SKM-1 (cell line): Measurements from ENCODE around the gene CNTNAP5.

Source experiments
- DNase-seq: peaks from one replicate; lab custom pipeline; 2025; ENCODE audit not compliant: unreplicated experiment; lab: John Stamatoyannopoulos, UW

CNTNAP5 gene

GRCh38 chr2:124776332-124776731, 751.2 kb downstream of the CNTNAP5 start:
- DNase-seq: no peak

DNA sequence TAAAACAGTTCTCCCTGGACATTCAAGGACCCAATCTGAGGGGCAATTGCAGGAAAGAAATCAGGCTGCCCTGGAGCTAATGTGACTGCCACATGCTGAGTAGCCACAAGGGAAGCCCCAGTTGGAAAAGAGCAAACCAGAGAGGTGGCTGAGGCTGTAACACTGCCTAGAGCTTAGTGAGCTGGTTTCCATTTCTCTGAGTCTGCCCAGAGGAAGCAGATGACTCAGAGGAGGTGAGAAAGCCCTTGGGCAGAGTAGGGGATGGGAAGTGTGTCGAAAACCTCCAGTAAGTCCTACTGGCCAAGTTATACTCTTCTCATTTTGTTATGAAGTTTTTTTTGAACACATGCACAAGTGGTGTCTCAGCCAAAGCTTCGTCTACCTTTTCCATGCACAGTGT, 753.0 kb downstream of the CNTNAP5 start:
- DNase-seq: no peak

DNA sequence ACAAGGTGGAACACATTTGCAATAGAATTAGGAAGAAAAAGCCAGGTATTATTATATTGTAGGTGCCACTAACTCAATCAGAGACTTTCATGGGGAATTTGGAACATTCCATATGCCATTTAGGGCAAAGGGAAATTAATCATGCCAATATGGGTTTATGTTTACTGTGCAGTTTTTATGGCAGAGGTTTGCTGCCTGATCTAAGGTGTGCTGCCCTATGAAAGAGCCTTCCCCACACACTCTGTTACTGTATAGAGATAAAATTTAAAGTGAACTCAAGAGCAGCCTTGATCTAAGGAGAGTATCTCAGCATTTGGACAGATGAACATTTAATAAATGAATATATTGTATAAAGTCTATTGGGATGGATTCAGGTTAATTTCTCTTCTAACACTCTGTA, 771.6 kb downstream of the CNTNAP5 start:
- DNase-seq: no peak

DNA sequence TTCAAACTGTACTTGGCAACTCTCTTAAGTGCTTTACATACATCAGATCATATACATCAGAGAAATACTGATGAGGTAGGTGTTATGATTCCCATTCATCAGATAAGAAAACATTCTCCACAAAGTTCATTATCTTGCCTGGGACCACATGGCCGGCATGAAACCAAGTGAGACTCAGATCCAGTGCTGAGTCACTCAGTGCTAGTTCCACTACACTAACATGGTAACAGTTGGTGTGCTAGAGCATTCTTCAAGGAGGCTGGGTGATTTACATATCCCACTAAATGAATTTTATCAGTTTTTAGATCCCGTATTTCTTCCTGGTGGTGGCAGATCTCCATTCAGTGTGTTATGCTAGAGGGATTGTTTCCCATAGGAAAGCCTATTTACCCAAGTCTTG, 772.0 kb downstream of the CNTNAP5 start:
- no peak for DNase-seq

DNA sequence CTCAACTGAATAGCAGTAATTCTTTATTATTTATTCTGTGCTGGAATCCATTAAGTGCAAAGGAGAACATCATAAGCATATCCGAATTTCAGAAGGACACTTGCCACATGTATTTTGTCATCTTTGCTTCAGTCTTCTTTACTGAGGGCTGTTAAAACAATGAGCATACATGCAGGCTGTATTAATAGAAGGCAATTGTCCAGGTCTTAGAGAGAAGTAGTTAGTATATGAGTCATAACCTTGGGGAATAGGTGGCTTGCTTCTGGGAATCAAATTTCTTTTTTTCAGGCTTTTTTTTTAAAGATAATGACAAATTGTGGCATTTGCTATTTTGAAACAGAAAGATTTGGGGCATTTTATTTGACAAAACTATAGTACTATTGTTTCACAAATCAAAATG, 773.5 kb downstream of the CNTNAP5 start:
- no peak for DNase-seq

GRCh38 chr2:124804014-124804940, 779.2 kb downstream of the CNTNAP5 start:
- peak; percentile 33 for DNase-seq

DNA sequence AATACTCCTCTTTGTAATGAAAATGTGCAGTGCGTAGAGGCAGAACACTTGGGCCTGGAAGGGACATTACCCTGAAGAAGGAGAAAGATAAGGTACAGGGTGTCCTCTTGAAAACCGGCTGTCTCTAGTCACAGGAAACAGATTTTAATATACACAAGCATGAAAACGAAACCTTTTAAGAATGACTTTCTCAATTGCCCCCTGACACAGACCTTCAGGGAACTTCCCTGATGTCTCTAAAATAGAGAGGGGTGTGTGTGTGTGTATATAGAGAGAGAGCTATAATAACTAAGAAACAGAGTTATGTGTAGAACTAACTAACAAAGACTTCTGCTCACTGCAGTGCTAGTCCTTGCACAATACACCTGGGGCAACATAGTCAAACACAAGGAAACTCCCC, 780.0 kb downstream of the CNTNAP5 start:
- DNase-seq: no peak

- no peak for DNase-seq
Measured at GRCh38 chr2:124810132-124810531, 785.0 kb downstream of the CNTNAP5 start.

- DNase-seq: no peak
Measured at GRCh38 chr2:124814968-124815745, 790.1 kb downstream of the CNTNAP5 start.

DNA sequence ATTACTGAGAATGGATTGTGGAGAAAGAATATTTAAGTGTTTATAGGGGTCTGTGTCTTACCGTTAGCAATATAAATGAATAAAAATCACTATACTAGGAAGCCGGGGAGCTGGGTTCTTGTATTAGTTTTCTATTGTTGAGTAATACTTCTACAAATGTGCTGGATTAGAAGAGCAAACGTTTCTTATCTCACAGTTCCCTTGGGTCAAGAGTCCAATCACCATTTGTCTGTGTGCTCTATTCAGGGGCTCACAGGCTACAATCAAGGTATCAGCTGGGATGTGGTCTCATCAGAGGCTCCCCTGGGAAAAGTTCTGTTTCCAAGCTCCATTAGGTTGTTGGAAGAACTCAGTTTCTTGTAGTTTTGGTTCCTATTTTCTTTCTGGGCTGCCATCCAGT, 790.9 kb downstream of the CNTNAP5 start:
- no peak for DNase-seq

DNA sequence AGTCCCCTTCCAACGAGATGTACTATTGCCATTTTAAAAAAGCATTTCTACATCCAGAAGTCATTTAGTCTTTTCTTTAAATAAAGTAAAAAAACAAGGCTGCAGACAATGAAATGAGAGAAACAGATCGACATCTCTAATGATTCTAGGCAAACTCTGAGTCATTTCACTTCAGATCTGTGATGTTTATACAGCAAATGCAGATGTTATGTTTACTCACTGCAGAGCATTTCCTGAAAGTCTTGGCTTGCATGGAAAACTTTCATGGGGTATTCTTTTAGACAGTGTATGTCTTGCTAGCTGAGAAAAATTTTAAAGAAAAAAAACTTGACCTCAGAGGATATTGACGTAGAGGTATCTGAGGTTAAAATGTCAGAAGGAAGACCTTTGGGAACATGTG, 797.4 kb downstream of the CNTNAP5 start:
- no peak for DNase-seq

- DNase-seq: no peak
Measured at GRCh38 chr2:124824441-124824840, 799.4 kb downstream of the CNTNAP5 start.

DNA sequence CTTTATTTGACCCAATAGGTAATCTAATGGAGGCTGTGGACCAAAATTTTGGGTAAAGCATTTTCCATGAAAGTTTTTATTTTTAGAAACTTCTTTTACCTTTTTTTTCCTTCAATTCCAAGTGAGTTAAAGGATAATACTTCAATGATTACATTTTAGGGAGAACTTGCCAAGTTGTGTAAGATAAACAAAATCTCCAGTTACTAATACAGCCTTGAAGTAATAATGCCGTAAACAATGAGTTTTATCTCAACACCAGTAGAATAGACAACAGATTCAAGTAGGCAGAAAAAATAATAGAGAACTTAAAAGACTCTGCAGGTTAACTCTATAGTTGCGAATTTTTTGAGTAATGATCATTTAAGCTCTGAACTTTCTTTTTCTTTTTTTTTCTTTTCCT, 807.4 kb downstream of the CNTNAP5 start:
- DNase-seq: no peak

GRCh38 chr2:124834331-124834730, 809.2 kb downstream of the CNTNAP5 start:
- no peak for DNase-seq

GRCh38 chr2:124835331-124835730, 810.2 kb downstream of the CNTNAP5 start:
- DNase-seq: no peak

- no peak for DNase-seq
Measured at GRCh38 chr2:124836416-124836815, 811.3 kb downstream of the CNTNAP5 start.

DNA sequence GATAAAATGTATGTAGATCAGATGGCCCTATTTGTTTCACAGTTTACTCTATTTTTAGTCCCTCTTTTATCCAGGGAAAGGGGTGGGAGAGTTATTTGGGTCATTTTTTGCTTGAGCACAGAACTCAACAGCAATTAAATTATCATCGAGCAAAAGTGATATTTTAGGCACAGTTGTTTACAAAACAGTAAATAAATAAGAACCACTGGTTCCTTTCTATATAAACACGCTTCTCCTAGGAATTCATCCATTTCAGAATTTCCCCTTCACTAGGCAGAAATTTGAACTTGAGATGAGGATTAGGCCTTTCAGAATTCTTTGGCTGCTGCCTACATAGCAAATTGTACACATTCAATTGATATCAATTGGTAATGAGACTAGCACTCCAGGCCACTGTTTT, 812.4 kb downstream of the CNTNAP5 start:
- DNase-seq: no peak

GRCh38 chr2:124838406-124838805, 813.3 kb downstream of the CNTNAP5 start:
- DNase-seq: no peak

DNA sequence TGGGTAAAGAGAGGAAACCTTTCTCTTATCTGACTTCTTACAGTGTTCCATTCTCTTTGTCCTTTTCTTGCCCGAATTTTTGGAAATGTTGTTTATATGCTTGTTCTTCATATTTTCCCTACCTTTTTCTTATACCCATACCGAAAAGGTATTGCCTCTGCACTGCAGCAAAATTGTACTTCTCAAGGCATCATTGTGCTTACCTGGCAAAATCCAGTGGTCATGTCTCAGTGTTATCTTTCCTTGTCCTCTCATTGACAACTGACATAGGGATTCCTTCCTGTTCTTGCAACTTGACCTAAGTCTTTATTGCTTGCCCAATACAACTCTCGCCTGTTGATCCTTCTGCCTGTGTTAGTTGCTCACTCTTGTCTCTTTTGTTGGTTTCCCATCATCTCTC, 842.2 kb downstream of the CNTNAP5 start:
- DNase-seq: no peak

DNA sequence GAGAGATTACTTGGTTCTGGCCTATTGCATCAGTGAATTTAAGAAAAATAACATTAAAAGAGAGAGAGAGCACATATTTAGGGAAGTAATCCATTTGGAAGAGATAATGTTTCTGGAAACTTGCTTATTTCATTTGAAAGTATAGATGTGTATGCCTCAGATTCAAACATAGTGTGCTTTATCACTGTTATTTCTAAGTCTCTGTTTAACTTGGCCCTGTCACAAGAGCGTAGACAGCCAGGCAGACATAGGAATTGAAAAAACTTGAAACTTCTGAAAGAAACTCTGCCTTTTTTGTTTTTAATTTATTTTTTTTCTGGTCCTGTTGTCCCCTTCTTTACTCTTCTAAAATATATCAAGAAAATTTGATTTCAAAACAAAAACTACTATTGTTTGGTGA, 849.1 kb downstream of the CNTNAP5 start:
- no peak for DNase-seq

- DNase-seq: no peak
Measured at GRCh38 chr2:124874676-124875075, 849.6 kb downstream of the CNTNAP5 start.

- no peak for DNase-seq
Measured at GRCh38 chr2:124875627-124876244, 850.6 kb downstream of the CNTNAP5 start.
